GM21360 (cell line): ENCODE results near the gene ERO1B.
A peak's percentile ranks its signal among the peaks of the same experiment; 100 is the strongest.

ENCODE experiments used
- ATAC-seq: cut with Tn5 transposase; IDR thresholded peaks from one replicate; pipeline ENCODE4 v1.9.1; 2021; ENCODE audit warnings: mild to moderate bottlenecking, moderate library complexity; ENCODE audit not compliant: unreplicated experiment

The ERO1B gene

DNA sequence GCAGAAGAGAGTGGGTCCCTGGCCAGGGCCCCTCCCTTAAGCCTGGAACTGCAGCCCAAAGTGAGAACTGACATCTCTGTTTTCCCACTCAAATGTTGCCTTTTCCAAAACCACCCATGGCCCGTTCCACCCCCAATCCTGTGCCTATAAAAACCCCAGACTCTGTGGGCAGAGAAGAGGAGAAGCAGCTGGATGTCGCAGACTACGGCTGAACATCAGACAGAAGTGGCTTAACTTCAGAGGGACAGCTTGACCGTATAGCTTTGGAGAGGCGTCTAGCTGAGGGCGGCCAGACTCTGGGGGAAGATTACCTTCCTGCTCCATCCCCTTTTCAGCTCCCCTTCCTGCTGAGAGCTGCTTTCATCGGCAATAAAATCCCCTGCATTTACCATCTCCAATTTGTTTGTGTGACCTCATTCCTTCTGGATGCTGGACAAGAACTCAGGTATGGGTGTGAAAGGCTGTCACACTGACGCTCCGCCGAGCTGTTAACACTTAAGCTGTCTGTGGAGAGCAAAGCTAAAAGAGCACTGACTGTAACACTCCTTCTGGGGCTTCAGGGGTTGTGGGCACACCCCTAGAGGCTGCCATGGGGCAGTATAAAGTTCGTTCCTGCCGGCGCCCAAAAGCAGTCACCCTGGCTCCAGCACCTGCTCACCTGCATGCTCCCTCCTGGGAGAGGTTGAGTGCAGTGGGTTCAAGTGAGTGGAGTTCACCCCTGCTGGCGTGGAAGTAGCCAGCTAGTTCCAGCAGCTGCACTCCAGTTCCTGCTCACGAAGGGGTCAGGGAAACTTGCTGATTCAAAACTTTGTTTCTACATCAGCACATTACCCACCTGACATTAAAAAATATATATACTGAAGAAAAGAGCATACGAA, 19.6 kb upstream of the ERO1B start:
- no peak for ATAC-seq

DNA sequence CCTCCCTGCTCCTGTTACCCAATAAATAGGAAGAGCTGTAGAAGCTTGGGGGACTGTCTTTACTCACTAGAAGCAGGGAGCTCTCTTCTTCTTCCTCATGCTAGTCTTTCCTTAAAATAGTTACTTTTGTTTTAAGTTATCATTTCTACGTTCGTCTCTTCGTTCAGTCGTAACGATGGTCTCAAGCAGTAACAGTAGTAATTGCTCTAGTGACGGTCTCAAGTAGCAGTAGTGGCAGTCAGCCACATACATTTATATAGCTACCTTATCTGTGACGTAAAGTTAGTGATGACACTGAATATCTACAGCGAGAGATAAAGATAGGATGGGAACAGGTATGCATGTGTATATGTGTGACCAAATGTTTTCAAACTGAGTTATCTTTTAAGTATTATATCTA, 15.4 kb upstream of the ERO1B start:
- no peak for ATAC-seq

DNA sequence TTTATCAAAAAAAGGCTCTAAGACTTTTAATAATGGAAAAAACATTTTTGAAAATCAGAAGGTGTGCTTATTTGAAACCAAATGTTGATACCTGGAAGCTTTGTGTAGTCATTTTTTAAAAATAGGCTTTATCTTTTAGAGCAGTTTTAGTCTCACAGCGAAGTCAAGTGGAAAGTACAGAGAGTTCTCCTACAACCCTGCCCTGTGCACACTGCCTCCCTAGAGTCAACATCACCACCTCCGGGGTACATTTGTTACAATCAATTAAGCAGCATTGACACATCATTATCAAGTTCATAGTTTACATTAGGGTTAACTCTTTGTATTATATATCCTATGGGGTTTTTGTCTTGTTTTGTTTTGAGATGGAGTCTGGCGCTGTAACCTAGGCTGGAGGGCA, 10.7 kb upstream of the ERO1B start:
- ATAC-seq = no peak

DNA sequence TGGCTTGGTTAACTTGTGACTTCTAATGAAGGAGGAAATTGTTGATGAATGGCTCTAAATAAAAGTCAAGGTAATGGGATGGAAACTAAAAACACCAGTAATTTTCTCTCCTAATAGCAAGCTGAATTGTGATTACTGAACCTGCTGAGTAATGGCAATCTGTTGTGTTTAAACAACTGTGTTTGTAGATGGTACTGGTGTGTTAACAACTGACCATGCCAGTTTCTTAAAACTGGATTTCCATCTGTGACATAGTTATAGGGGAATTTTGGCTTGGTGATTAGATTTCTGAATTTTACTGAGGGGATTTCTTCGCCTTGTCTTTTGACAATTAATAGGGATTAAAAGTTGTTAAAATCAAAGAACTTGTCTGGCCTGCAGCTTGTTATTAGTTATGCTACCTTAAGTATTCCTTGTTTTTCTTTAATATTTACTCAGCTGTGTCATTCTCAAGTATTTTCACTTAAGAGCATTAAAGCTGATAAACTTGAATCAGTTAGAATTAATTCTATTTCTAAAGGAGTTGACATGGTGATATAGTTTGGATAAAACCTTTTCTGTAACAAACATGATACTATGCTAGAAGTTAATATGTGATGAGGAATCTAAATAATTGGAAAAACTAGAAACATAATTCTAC, 7.9 kb upstream of the ERO1B start:
- ATAC-seq = no peak

DNA sequence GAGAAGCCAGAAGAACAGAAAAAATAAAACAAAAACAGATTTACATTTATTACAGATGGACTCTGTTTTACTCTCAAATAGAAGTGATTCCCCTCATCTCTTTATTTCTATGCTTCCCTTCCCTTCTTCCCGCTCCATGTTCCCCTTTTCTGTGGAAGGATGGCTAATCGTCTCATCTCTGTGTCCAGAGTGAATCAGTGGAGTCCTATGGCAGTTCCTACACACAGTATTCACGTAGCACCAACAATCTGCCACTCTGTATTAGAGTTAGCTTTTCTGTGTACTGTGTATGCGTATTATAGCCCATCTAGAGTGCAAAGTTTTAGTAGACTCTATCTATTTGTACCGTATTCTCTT, 6.8 kb upstream of the ERO1B start:
- ATAC-seq = no peak

GRCh38 chr1:236287757-236288619, 6.2 kb upstream of the ERO1B start:
- no peak for ATAC-seq

DNA sequence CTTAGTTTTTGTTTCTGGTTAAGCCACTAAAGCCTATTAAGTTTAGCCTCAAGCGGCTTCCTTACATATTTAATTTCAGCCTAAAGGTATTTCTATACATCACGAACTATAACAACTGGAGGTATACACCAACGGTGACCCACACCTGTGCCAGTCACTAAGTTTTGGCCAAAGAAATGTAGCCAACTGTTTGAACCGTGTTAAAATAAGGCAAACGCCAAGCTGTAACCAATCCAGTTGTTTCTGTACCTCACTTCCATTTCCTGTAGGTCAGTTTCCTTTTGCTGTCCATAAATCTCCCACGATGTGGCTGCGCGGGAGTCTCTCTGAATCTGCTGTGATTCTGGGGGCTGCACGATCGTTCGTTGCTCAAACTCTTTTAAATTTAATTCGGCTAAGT, 5.6 kb upstream of the ERO1B start:
- no peak for ATAC-seq

DNA sequence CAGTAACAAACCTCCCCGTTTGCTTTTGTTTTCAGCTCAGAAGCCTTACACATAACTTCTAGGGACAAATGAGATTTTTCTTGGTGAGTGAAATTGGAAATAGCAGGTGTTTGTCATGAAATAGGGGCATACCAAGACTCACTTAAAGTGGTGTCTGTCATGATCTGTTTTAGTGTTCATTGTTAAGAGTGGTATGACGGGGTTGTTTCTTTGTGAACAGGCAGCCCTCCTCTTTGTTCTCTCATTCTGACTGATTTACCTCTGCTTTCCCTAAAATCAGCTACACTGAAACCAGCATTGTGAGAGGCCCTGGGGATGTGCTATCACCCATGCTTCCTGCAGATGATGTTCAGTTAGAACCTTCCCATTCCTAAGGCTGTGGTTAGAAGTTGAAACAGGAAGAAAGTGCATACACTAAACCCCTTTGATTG, 2.5 kb upstream of the ERO1B start:
- ATAC-seq = peak; percentile 50

DNA sequence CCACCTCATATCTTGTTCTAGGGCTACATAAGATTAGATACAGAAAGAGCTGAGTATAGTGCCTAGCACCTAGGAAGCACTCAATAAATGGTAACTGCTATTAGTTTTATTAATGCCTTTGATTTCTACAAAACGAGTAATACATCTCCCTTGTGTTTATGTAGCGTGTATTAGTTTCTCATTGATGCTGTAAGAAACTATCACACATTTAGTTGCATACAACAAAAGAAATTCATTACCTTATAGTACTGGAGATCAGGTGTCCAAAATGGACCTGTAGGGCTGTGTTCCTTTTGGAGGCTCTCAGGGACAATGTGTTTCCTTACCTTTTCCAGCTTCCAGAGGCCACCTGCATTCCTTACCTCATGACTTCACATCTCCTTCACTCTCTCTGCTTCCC, 961 bp upstream of the ERO1B start:
- ATAC-seq = no peak

- peak; percentile 1 for ATAC-seq
Observed at GRCh38 chr1:236282425-236282716, 613 bp upstream of the ERO1B start.

DNA sequence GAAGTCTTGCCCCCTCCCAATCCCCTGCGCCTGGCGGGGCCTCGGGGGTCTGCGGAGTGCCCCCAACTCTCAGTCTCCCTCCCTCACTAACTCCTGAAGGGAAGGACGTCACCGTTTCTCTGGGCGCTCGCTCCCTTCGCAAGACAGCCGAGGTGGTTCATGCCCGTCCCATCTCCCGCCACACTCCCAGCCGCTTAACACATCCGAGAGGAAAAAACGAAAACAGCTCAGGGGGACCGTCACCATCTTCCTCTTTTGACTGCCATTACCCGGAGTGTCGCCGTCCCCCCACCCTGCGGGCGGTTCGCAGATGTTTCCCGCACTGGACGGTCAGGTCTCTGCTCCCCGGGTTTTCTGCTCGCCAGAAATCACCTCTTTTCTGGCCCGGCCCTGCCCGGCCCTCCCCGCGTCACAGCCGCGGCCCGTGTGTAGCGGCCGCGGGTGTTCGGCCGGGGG, 532 bp downstream of the ERO1B start:
- peak; percentile 2 for ATAC-seq

GRCh38 chr1:236280438-236281197, 1.1 kb downstream of the ERO1B start:
- no peak for ATAC-seq

DNA sequence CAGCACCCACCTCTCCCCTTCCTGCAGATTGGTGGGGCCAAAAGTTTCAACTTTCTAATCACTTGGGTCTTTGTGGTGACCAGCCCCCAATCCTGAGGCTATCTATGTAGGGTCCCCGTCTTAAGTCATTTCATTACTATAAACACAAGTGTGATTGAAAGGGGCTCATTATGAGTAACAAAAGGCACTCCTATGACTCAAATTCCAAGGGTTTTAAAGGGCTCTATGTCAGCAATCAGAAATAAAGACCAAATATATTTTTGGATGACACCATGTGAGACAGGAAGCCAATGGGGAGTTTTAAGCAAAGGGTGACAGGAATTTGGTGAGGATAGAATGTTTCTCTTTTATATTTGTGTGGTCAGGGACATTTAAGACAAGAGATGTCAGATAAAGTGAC, 6.2 kb downstream of the ERO1B start:
- no peak for ATAC-seq

GRCh38 chr1:236275061-236275460, 6.7 kb downstream of the ERO1B start:
- ATAC-seq = no peak

- no peak for ATAC-seq
Observed at GRCh38 chr1:236273358-236273757, 8.4 kb downstream of the ERO1B start.

GRCh38 chr1:236269439-236269838, 12.3 kb downstream of the ERO1B start:
- ATAC-seq = no peak

- no peak for ATAC-seq
Observed at GRCh38 chr1:236261898-236262297, 19.9 kb downstream of the ERO1B start.

DNA sequence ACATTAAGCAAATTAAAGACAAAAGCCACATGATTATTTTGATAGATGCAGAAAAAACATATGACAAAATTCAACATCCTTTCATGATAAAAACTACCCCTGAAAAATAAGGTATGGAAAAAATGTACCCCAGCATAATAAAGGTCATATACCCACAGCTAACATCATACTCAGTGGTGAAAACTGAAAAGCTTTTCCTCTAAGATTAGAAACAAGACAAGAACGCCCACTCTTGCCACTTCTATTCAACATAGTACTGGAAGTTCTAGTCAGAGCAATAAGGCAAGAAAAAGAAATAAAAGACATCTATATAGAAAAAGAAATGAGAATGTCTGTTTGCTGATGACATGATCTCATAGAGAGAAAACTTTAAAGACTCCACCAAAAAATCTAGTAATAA, 20.7 kb downstream of the ERO1B start:
- no peak for ATAC-seq

- ATAC-seq = no peak
Observed at GRCh38 chr1:236259043-236259442, 22.7 kb downstream of the ERO1B start.

DNA sequence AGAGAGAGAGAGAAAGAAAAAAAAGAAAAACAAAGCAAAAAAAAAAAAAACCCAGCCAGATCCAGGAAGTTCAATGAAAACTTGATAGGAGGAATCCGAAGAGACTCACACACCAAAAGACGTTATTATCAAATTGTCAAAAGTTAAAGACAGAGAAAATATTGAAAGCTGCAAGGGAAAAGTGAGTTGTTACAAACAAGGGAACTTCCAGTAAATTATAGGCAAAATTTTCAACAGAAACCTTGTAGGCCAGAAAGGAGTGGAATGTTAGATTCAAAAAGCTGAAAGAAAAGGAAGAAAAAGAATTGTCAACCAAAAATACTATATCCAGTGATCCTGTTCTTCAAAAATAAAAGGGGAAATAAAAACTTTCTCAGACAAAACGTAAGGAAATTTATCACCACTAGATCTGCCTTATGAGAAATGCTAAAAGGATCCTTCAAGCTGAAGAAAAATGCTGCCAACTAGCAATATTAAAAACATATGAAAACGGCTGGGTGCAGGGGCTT, 23.6 kb downstream of the ERO1B start:
- no peak for ATAC-seq

DNA sequence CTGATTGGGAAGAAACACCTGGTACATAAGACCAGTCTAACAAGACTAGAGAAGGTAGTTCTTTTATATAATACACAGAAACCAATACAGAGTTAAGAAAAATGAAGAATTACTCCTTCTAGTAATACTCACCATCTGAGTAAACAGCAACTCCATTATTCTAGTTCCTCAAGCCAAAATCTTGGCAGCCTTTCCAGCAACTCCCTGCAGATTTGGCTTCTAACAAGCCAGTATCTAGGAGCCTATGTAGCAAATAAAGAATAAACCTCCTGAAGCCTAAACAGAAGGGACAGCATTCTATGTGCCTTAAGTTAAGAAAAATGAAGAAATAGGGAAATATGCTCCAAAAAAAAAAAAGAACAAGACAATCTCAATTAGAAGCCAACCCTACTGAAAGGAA, 24.5 kb downstream of the ERO1B start:
- ATAC-seq = no peak
